Measurements from ENCODE around the gene PPRC1.

PPRC1 gene

DNA sequence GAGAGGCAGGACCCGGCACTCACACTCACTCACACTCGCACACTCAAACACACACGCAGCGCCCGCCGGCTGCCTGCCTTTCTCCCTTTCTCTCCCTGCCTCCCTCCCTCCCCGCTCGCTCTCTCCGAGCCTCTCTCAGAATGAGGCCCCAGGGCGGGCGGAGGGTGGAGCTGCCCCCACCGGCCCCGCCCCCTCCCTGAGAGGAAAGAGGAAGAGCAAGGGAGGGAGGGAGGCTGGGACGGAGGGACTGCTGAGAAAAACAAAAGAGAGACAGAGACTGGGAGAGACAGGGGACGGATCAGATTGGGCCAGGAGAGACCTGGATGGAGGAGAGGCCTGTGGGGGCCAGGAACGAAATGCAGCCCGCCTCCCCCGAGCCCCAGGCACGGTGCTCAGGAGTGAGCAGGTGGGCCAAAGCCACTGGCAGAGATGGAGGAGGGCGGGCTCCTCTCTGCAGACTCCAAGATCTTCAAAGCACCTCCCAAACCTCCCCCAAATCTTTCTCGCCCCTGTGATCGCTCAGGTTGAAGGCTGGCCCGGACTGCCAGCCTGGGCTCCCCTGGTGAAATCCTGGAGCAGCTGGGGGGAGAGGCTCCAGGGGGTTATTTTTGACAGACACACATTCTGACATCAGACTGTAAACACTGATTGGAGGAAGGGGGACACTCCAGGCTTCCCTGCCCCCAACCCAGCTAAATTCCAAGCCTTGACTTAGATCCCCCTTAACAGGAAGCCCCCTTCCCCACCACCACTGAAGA is 17.8 kb upstream of the PPRC1 start:
- peak overlapping the region; percentile 43 for H3K4me3 ChIP-seq (ENCODE audit: severe bottlenecking)
- H3K9me3 ChIP-seq (ENCODE audit: severe bottlenecking): no peaks in the 10 kb centered on the region
- peaks cover 21% of the 10 kb centered on the region for H3K36me3 ChIP-seq (ENCODE audit: low read depth)
- peak overlapping the region; percentile 73 for H3K27ac ChIP-seq (ENCODE audit: poor library complexity, severe bottlenecking)
- peak; percentile 76 for ATAC-seq (ENCODE audit: low read depth)
- H3K27me3 ChIP-seq (ENCODE audit: insufficient read depth, poor library complexity, severe bottlenecking): no peaks in the 10 kb centered on the region
- peak; percentile 90 for DNase-seq (ENCODE audit: low spot score)
- no peak for TF ChIP-seq CTCF (IDR thresholded peaks at IDR 0.05; ENCODE audit: poor library complexity, severe bottlenecking)
- H3K4me1 ChIP-seq (ENCODE audit: insufficient read depth, poor library complexity, severe bottlenecking): peaks cover 43% of the 10 kb centered on the region

DNA sequence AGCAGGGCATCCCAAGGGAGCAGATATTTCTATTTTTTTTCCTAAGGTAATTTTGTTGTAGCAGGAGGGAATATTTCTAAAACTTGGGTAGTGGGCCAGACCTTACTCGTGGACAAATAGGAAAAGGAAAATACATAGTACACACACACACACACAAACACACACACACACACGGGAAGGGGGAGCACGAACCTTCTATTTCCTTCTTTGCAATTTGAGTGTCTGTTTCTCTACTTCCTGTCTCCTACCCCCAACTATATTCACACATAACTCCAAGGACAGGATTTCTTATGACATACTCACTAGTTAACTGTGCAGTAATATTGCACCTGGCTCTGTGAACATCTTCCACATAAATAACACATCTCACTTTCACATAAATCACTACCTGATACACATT is 17.1 kb upstream of the PPRC1 start:
- ATAC-seq (ENCODE audit: low read depth): no peak
- no peak overlapping the region for H3K4me3 ChIP-seq (ENCODE audit: severe bottlenecking)
- no peak for TF ChIP-seq CTCF (IDR thresholded peaks at IDR 0.05; ENCODE audit: poor library complexity, severe bottlenecking)
- H3K9me3 ChIP-seq (ENCODE audit: severe bottlenecking): no peaks in the 10 kb centered on the region
- DNase-seq (ENCODE audit: low spot score): no peak
- H3K27ac ChIP-seq (ENCODE audit: poor library complexity, severe bottlenecking): peak overlapping the region; percentile 73
- H3K4me1 ChIP-seq (ENCODE audit: insufficient read depth, poor library complexity, severe bottlenecking): peaks cover 43% of the 10 kb centered on the region
- no peaks in the 10 kb centered on the region for H3K27me3 ChIP-seq (ENCODE audit: insufficient read depth, poor library complexity, severe bottlenecking)
- H3K36me3 ChIP-seq (ENCODE audit: low read depth): peaks cover 13% of the 10 kb centered on the region

- Histone ChIP-seq H3K4me1 (ENCODE audit: insufficient read depth, poor library complexity, severe bottlenecking) (peaks cover 50% of the 10 kb centered on the region), H3K27ac (ENCODE audit: poor library complexity, severe bottlenecking) (peak overlapping the region; percentile 73)
Measured at GRCh38 chr10:102116656-102117055, 16.2 kb upstream of the PPRC1 start.

GRCh38 chr10:102117391-102118159 is 15.3 kb upstream of the PPRC1 start:
- no peaks in the 10 kb centered on the region for H3K36me3 ChIP-seq (ENCODE audit: low read depth)
- H3K4me1 ChIP-seq (ENCODE audit: insufficient read depth, poor library complexity, severe bottlenecking): peaks cover 51% of the 10 kb centered on the region
- TF ChIP-seq CTCF (IDR thresholded peaks at IDR 0.05; ENCODE audit: poor library complexity, severe bottlenecking): peak; percentile 25
- H3K27ac ChIP-seq (ENCODE audit: poor library complexity, severe bottlenecking): peak overlapping the region; percentile 73
- no peak overlapping the region for H3K4me3 ChIP-seq (ENCODE audit: severe bottlenecking)
- H3K27me3 ChIP-seq (ENCODE audit: insufficient read depth, poor library complexity, severe bottlenecking): no peaks in the 10 kb centered on the region
- no peak; the same call in 2 of the 3 replicates for ATAC-seq (ENCODE audit: low read depth)
- no peaks in the 10 kb centered on the region for H3K9me3 ChIP-seq (ENCODE audit: severe bottlenecking)
- DNase-seq (ENCODE audit: low spot score): no peak

More at GRCh38 chr10:102116656-102117055, 16.2 kb upstream of the PPRC1 start:
- peaks cover 4% of the 10 kb centered on the region; the same call in 1 of the 2 replicates for H3K36me3 ChIP-seq (ENCODE audit: low read depth)
- no peaks in the 10 kb centered on the region for H3K9me3 ChIP-seq (ENCODE audit: severe bottlenecking)
- ATAC-seq (ENCODE audit: low read depth) (no peak), DNase-seq (ENCODE audit: low spot score) (no peak)
- H3K27me3 ChIP-seq (ENCODE audit: insufficient read depth, poor library complexity, severe bottlenecking): no peaks in the 10 kb centered on the region
- no peak for TF ChIP-seq CTCF (IDR thresholded peaks at IDR 0.05; ENCODE audit: poor library complexity, severe bottlenecking)
- no peak overlapping the region for H3K4me3 ChIP-seq (ENCODE audit: severe bottlenecking)

Data from RWPE2 (cell line).